Activated T-cell treated with anti-CD3 and anti-CD28 coated beads, Interleukin-2, amount 50 U/mL, for 4 hours (primary cell): ENCODE measurements around the gene CCDC32. TPM values are rescaled to one million over a fixed set of nuclear protein-coding genes. Genes with fewer than 3 reads are reported as not detected.
"Not testable (repeated sequence)": the region's sequence is repeated elsewhere in the genome, so short reads cannot be mapped to it uniquely, and the experiment has no call there.

ENCODE experiments used
- ATAC-seq, 2 donors: fragments of 200-7000 bp; cut with Tn5 transposase; one replicate each; pipeline ENCODE4 v1.10.0; 2021
- DNase-seq: peaks from one replicate; pipeline ENCODE4 v3.0.0-alpha.2; 2020
- H3K27me3 Mint-ChIP-seq: one replicate; pipeline ENCODE4 v1.8.0; 2021; ENCODE audit warnings: low read depth, mixed read lengths
- H3K36me3 Mint-ChIP-seq: one replicate; pipeline ENCODE4 v1.8.0; 2022; ENCODE audit warnings: mixed read lengths; ENCODE audit not compliant: insufficient read depth
- H3K4me1 Mint-ChIP-seq: one replicate; pipeline ENCODE4 v1.8.0; 2021; ENCODE audit warnings: low read depth, mixed read lengths
- H3K4me3 Mint-ChIP-seq: one replicate; pipeline ENCODE4 v1.8.0; 2021; ENCODE audit warnings: mild to moderate bottlenecking, moderate library complexity, mixed read lengths
- H3K9me3 Mint-ChIP-seq: one replicate; pipeline ENCODE4 v1.8.0; 2021; ENCODE audit warnings: mixed read lengths
- total RNA-seq, 3 donors: library from RNA; stranded (reverse); gene quantifications; one replicate each; pipeline ENCODE4 v1.2.1, GENCODE V29; 2021

Gene CCDC32
- total RNA-seq, 3 donors from 2014 or later: 29.9 to 33.9 (median 31.0) TPM

DNA sequence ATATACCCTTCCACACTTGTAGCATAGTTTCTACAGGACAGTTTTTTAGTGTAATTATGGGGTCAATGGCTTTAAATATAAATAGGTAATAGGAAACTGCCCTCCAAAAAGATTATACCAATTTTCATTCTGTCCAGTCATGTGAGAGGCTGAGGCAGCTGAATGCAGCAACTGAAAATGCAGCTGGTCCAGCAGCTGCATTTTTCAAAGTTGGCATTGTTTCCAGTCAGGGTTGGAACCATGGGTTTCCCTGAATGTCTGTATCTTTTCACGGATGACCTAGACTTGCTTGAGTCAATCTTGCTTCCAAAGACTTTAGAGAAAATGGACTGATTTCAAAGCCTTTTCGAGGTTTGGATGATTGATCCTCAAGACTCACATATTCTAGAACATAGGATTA, 19.3 kb upstream of the CCDC32 start:
- no peak for ATAC-seq
- no peak overlapping the region for H3K4me3 Mint-ChIP-seq
- H3K36me3 Mint-ChIP-seq: no peaks in the 10 kb centered on the region
- DNase-seq: no peak
- no peaks in the 10 kb centered on the region for H3K4me1 Mint-ChIP-seq
- H3K9me3 Mint-ChIP-seq: no peaks in the 10 kb centered on the region
- H3K27me3 Mint-ChIP-seq: no peaks in the 10 kb centered on the region

DNA sequence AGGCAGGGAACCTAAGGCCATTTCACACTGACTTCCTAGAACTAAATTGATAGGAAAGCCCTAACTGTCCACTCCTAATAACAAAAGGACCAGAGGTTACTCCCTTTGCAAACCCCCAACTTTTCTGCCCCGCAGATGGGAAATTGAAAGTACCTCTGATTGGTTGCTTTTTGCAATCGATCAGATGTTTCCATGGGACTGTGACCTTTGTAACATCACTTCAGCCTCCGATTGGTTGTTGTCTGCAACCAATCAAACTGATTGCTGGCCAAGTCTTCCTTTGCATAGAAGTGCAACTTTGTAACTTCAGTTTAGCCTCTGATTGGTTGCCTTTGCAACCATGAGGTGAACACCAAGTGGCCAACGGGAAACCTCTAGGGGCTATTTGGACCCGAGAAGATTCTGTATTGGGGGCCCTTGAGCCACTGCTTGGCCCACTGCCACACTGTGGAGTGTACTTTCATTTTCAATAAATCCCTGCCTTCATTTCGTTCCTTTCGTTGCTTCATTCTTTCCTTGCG, 17.9 kb upstream of the CCDC32 start:
- H3K36me3 Mint-ChIP-seq: no peaks in the 10 kb centered on the region
- no peaks in the 10 kb centered on the region for H3K9me3 Mint-ChIP-seq
- no peak for ATAC-seq
- no peaks in the 10 kb centered on the region for H3K4me1 Mint-ChIP-seq
- H3K4me3 Mint-ChIP-seq: no peak overlapping the region
- DNase-seq: no peak
- H3K27me3 Mint-ChIP-seq: no peaks in the 10 kb centered on the region

GRCh38 chr15:40581796-40582195, 17.0 kb upstream of the CCDC32 start:
- H3K4me1 Mint-ChIP-seq, H3K4me3 Mint-ChIP-seq, DNase-seq, H3K36me3 Mint-ChIP-seq, ATAC-seq, H3K9me3 Mint-ChIP-seq, H3K27me3 Mint-ChIP-seq: not testable (repeated sequence)

GRCh38 chr15:40578892-40579291, 14.1 kb upstream of the CCDC32 start:
- H3K4me1 Mint-ChIP-seq: peaks cover 2% of the 10 kb centered on the region
- H3K27me3 Mint-ChIP-seq: no peaks in the 10 kb centered on the region
- ATAC-seq (no peak), DNase-seq (no peak)
- H3K9me3 Mint-ChIP-seq: no peaks in the 10 kb centered on the region
- no peak overlapping the region for H3K4me3 Mint-ChIP-seq
- H3K36me3 Mint-ChIP-seq: peaks cover 7% of the 10 kb centered on the region

DNA sequence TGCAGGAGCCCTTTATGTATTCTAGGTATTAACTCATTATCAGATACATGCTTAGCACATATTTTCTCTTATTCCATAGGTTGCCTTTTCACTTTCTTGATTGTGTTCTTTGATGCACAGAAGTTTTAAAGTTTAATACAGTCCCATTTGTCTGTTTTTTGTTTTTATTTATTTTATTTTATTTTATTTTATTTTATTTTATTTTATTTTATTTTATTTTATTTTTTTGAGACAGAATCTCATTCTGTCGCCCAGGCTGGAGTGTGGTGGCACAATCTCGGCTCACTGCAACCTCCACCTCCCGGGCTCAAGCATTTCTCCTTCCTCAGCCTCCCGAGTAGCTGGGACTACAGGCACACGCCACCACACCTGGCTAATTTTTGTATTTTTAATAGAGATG, 12.1 kb upstream of the CCDC32 start:
- not testable (repeated sequence) for DNase-seq, ATAC-seq, H3K27me3 Mint-ChIP-seq, H3K4me3 Mint-ChIP-seq, H3K9me3 Mint-ChIP-seq, H3K4me1 Mint-ChIP-seq
- peaks cover 16% of the 10 kb centered on the region for H3K36me3 Mint-ChIP-seq

DNA sequence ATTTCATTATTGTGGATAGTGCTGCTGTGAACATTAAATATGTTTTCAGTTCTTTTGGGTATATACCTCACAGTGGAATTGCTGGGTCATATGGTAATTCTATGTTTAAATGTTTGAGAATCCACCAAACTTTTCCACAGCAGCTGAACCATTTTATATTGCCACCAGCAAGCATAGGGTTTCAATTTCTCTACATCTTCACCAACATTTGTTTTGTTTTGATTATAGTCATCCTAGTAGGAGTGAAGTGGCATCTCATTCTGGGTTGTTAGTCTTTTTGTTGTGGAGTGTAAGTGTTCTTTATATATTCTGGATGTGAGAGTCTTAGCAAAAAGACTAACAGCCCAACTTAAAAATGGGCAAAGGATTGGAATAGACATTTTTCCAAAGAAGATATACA, 10.3 kb upstream of the CCDC32 start:
- H3K4me1 Mint-ChIP-seq: peaks cover 13% of the 10 kb centered on the region
- no peak overlapping the region for H3K4me3 Mint-ChIP-seq
- H3K27me3 Mint-ChIP-seq: no peaks in the 10 kb centered on the region
- peaks cover 19% of the 10 kb centered on the region for H3K36me3 Mint-ChIP-seq
- no peaks in the 10 kb centered on the region for H3K9me3 Mint-ChIP-seq
- DNase-seq (no peak), ATAC-seq (no peak)

DNA sequence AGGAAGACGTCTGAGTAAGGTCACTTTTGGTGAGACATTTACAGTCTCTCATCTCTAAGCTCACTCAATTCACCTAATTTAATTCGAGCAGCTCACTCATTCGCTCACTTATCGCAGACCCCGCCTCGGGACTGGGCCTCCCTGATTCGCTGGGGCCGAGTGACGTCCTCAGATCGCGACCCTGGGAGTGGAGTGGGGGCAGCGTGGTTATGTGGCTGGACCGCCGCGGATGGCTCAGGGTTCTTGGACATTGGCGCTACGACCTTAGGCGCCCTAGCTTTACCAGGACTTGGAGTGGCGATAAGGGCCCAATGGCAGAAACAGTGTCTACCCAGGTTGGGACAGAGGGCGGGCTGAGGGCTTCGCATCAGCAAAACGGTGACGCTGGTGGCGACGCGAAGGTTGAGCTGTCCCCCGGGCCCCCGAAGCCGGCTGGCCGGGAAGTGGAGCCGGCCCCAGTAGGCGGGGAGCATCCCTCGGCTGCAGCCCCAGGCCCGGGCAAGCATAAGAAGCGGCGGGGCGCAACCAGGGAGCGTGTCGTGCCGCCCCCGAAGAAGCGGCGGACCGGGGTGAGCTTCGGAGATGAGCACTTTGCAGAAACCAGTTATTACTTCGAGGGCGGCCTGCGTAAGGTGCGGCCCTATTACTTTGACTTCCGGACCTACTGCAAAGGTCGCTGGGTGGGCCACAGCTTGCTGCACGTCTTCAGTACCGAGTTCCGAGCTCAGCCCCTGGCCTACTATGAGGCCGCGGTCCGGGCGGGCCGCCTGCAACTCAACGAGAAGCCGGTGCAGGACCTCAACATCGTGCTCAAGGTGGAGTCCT, 4.5 kb upstream of the CCDC32 start, which contains the start of gene RPUSD2:
Gene RPUSD2, plus strand, starts transcription at position 171 of the 825 bp plus-strand sequence. Its CDS starts 39 bp downstream, at position 210.
- no peaks in the 10 kb centered on the region for H3K27me3 Mint-ChIP-seq
- H3K4me3 Mint-ChIP-seq: peak within 1 kb of the TSS; percentile 91
- peaks cover 31% of the 10 kb centered on the region for H3K4me1 Mint-ChIP-seq
- H3K9me3 Mint-ChIP-seq: no peaks in the 10 kb centered on the region
- DNase-seq (peak; percentile 89), ATAC-seq (peak; percentile 71 to 73)
- H3K36me3 Mint-ChIP-seq: peaks cover 13% of the 10 kb centered on the region

GRCh38 chr15:40567111-40567510, 2.3 kb upstream of the CCDC32 start:
- ATAC-seq (no peak), DNase-seq (no peak)
- Mint-ChIP-seq H3K36me3 (peaks cover 3% of the 10 kb centered on the region), H3K4me3 (no peak overlapping the region), H3K9me3 (no peaks in the 10 kb centered on the region), H3K4me1 (peaks cover 45% of the 10 kb centered on the region), H3K27me3 (no peaks in the 10 kb centered on the region)

- no peak for DNase-seq
- peaks cover 54% of the 10 kb centered on the region for H3K4me1 Mint-ChIP-seq
- H3K36me3 Mint-ChIP-seq: peaks cover 7% of the 10 kb centered on the region
Measured at GRCh38 chr15:40565333-40566238, 744 bp upstream of the CCDC32 start.

DNA sequence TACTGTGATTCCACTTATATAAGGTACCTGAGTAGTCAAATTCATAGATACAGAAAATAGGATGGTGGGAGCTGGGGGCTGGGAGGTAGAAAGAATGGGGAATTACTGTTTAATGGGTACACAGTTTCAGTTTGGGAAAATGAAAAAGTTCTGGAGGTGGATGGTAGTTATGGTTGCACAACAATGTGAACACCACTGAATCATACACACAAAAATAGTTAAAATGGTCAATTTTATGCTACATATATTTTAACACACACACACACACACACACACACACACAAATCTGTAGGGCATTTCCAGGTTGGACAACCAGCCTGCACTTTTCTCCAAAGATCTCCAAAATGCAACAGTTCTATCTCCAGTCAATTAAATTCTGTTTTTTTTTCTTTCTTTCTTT, 1.4 kb downstream of the CCDC32 start:
- ATAC-seq: no peak
- no peak for DNase-seq
- peak overlapping the region; percentile 94 for H3K4me3 Mint-ChIP-seq
- H3K36me3 Mint-ChIP-seq: peaks cover 19% of the 10 kb centered on the region
- H3K27me3 Mint-ChIP-seq: no peaks in the 10 kb centered on the region
- no peaks in the 10 kb centered on the region for H3K9me3 Mint-ChIP-seq
- H3K4me1 Mint-ChIP-seq: peaks cover 63% of the 10 kb centered on the region

More at GRCh38 chr15:40565333-40566238, 744 bp upstream of the CCDC32 start:
- no peak for ATAC-seq
- Mint-ChIP-seq H3K4me3 (peak overlapping the region; percentile 94), H3K9me3 (no peaks in the 10 kb centered on the region), H3K27me3 (no peaks in the 10 kb centered on the region)

GRCh38 chr15:40562691-40563090, 2.2 kb downstream of the CCDC32 start:
- Mint-ChIP-seq H3K4me3 (no peak overlapping the region), H3K36me3 (peaks cover 24% of the 10 kb centered on the region), H3K27me3 (no peaks in the 10 kb centered on the region), H3K4me1 (peaks cover 64% of the 10 kb centered on the region), H3K9me3 (no peaks in the 10 kb centered on the region)
- ATAC-seq (no peak), DNase-seq (no peak)

GRCh38 chr15:40558952-40559742, 5.7 kb downstream of the CCDC32 start:
- no peak overlapping the region for H3K4me3 Mint-ChIP-seq
- ATAC-seq: no peak
- H3K4me1 Mint-ChIP-seq: peaks cover 56% of the 10 kb centered on the region
- no peak for DNase-seq
- H3K9me3 Mint-ChIP-seq: no peaks in the 10 kb centered on the region
- H3K36me3 Mint-ChIP-seq: peaks cover 54% of the 10 kb centered on the region
- H3K27me3 Mint-ChIP-seq: no peaks in the 10 kb centered on the region

DNA sequence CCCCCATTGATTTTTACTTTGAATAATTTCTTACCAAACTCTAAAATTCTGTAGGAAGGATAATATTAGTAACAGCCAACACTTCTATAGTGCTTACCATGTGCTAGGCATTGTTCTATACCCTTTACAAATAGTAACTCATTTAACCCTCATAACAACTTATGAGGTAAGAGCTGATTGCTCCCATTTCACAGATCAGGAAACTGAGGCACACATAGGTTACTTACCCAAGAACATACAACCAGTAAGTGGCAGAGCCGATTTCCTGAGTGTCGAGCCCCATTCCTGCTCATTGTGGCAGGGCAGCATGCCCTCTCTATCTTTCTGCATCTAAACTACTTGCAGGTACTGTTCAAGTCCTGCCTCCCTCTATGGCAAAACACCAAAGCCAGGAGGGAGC, 9.0 kb downstream of the CCDC32 start:
- Mint-ChIP-seq H3K4me1 (peaks cover 31% of the 10 kb centered on the region), H3K9me3 (no peaks in the 10 kb centered on the region), H3K27me3 (no peaks in the 10 kb centered on the region), H3K4me3 (no peak overlapping the region), H3K36me3 (peaks cover 61% of the 10 kb centered on the region)
- no peak for DNase-seq
- ATAC-seq: no peak

DNA sequence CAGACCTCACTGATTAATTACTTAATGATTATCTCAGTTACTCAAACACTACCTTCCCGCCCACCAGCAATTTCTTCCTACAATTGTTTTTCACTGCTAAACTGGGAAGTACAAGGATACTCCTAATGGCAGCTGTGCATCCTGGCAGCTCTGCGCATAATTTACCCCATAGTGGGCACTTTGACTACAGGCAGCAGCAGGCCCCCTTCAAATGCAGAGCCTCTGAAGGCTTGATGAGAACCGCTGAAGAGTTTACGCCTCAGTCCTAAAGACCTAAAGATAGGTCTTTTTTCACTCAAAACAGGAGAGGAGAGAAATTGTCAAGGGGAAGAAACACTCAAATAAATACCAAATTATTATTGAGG, 10.7 kb downstream of the CCDC32 start:
- H3K36me3 Mint-ChIP-seq: peaks cover 63% of the 10 kb centered on the region
- H3K9me3 Mint-ChIP-seq: no peaks in the 10 kb centered on the region
- DNase-seq (no peak), ATAC-seq (no peak)
- H3K27me3 Mint-ChIP-seq: no peaks in the 10 kb centered on the region
- no peak overlapping the region for H3K4me3 Mint-ChIP-seq
- H3K4me1 Mint-ChIP-seq: peaks cover 16% of the 10 kb centered on the region
